ENCODE data around the gene KRTAP10-1.

GRCh38 chr21:44508711-44509445 is 31.1 kb downstream of the KRTAP10-1 start:
- TF ChIP-seq CTCF (IDR thresholded peaks at IDR 0.05 in 4 of 5, conservative IDR thresholded peaks at IDR 0.05 in 1 of 5) (no peak), POLR2A (IDR thresholded peaks at IDR 0.05) (no peak)
